Endothelial cell of umbilical vein (primary cell): ENCODE data around the gene CHST3.

Source experiments
- CTCF ChIP-seq, 2 donors: IDR thresholded peaks; 1 replicate in 1 of 2; 2 replicates in 1 of 2; pipeline ENCODE4 v1.5.1; 2011; ENCODE audit warnings: low read length in 2 of 2, mild to moderate bottlenecking in 2 of 2, moderate library complexity in 2 of 2, control low read depth in 1 of 2, inconsistent platforms in 1 of 2, low read depth in 1 of 2; ENCODE audit not compliant: insufficient read depth in 1 of 2; ENCODE audit errors: extremely low read depth in 1 of 2
- EZH2 ChIP-seq: IDR thresholded peaks from 2 replicates; pipeline ENCODE4 v1.6.1; 2012; ENCODE audit warnings: borderline replicate concordance, low read depth, mild to moderate bottlenecking, moderate library complexity, low read length, inconsistent platforms; ENCODE audit not compliant: severe bottlenecking
- GATA2 ChIP-seq: IDR thresholded peaks from 2 replicates; pipeline ENCODE4 v1.7.0; 2011; ENCODE audit warnings: low read depth, mild to moderate bottlenecking, moderate library complexity, mixed read lengths, low read length; ENCODE audit not compliant: insufficient read length, insufficient read depth
- MAX ChIP-seq: IDR thresholded peaks from 2 replicates; pipeline ENCODE4 v1.6.1; 2011; ENCODE audit not compliant: insufficient read depth, insufficient read length
- MYC ChIP-seq: IDR thresholded peaks from one replicate; pipeline ENCODE4 v1.6.1; 2011; ENCODE audit warnings: mild to moderate bottlenecking, low read depth, low read length
- POLR2A ChIP-seq: IDR thresholded peaks from 2 replicates; pipeline ENCODE4 v1.6.1; 2012; ENCODE audit warnings: low read depth, mild to moderate bottlenecking, control low read depth, low read length
- POLR2AphosphoS5 ChIP-seq: IDR thresholded peaks from 2 replicates; pipeline ENCODE4 v1.6.1; 2012; ENCODE audit warnings: low read depth, mild to moderate bottlenecking, control low read depth, low read length, moderate library complexity; ENCODE audit not compliant: insufficient read depth

- TF ChIP-seq CTCF (IDR thresholded peaks at IDR 0.05; ENCODE audit: extremely low read depth in 1 of 2, insufficient read depth in 1 of 2, low read depth in 1 of 2, low read length in 2 of 2) (no peak), POLR2A (no peak), MYC (no peak), MAX (no peak), EZH2 (no peak), POLR2AphosphoS5 (no peak), GATA2 (no peak)
Measured at GRCh38 chr10:71941318-71941717, 22.9 kb upstream of the CHST3 start.
